HG03432 (cell line): ENCODE results near the gene PLD6.

Experiments
- ATAC-seq: cut with Tn5 transposase; IDR thresholded peaks from one replicate; pipeline ENCODE4 v1.9.1; 2021; ENCODE audit warnings: mild to moderate bottlenecking, moderate library complexity; ENCODE audit not compliant: unreplicated experiment

The PLD6 gene

DNA sequence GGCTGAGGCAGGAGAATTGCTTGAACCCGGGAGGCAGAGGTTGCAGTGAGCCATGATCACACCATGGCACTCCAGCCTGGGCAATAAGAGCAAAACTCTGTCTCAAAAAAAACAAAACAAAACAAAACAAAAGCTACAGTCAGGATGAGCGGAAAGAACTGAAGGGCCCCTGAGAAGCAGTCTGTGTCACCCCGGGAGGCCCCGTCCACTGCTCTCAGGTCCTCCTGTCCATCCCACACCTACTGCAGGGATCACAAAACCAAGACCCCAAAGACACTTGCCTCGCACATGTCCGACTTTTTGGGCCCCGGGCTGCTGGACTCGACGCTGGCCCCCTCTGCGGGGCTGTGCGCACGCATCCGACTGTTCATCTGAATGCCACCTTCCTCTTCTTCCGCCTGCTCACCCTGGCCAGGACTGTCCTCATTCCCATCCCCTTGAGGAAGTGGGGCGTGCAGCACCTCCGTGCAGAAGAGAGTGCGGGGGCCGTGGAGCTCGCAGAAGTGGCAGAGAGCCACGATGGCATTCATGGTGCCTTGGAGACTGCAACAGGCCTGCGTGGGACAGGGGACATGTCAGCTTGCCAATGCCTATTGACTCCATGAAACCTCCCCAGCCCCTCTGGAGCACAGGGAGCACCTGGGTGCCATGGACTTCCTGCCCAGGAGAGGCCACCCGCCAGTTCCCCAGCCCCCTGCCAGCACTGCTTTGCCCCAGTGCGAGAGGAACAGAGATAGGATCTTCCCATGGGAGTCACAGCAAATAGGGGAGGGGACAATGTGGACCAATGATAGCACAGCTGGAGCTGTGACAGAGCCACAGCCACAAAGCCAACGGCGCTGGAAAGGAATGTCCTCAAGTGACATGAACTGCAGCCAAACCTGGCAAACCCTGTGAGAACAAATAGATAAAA lies 21.7 kb upstream of the PLD6 start:
- ATAC-seq, result no peak

GRCh38 chr17:17226451-17227265 lies 20.5 kb upstream of the PLD6 start:
- no peak for ATAC-seq

DNA sequence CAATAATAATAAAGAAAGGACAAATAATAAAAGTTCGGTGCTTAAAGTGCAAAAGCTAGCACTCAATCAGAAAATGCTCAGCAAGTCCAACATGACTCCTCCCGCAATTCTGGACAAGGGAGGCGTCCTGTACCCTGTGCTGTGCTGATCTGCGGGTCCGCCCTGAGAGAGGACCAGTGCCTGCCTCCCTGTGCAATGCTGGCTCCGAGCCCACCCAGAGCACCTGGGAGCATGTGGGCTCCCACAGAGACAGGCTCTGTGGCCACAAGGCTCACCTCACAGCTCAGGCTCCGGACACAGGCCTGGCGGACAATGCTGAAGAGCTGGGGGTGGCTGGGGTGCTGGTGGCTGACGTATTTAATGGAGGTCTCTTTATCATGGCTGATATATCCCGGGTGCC lies 19.8 kb upstream of the PLD6 start:
- ATAC-seq, result no peak

DNA sequence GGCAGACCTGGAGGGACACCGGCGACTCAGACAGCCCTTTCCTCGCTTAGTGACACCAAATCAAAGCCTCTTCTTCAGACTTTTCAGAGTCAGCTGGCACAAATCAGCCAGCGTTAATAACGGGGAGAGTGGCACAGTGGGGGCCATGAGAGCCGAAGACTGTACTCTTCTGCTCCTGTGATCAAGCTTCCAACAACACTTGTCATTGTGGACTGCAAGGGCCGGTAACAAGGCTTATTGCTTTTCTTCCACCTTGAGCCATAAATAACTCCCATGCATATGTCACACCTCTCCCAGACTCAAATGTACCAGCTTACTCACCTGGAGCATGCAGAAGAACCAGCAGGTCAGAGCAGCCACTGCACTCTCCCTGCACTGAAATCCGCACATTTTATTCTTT lies 18.0 kb upstream of the PLD6 start:
- no peak for ATAC-seq

GRCh38 chr17:17223736-17224135 lies 17.6 kb upstream of the PLD6 start:
- no peak for ATAC-seq

DNA sequence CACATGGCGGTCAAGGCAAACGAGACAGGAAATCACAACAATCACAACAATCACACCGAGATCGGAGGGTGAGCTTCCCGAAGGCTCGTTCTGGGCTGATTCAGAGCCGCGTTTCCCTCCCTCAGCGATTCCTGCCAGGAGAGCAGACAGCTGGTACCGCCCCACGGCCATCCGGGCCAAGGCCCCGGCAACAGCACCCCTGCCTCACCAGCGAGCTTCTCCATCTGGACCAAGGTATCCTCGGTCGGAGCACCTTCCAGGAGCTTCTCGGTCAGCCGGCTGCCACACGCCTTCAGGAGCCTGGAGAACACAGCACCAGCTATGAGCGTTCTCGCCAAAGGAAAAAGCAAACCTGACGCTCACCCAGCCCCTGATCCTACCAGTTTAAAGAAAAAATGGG lies 15.2 kb upstream of the PLD6 start:
- no peak for ATAC-seq

- no peak for ATAC-seq
These were observed 14.4 kb upstream of the PLD6 start for GRCh38 chr17:17220529-17220928.

DNA sequence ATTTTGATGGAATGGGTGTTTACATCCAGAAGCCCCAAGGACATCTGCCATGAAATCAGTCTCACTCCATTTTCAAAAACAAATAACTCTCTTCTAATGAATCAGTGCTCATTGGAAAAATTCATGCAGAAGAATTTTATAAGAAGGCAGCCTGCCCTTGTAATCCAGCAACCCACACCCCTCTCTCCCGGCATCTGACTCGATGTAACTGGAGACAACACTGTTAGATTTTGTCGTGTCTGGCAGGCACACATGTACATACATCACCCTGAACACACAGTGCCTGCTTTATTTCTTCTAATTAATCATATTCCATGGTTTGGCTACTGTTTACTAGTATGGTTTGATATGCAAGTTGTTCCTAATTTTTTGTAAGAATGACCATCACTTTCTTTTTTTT lies 11.9 kb upstream of the PLD6 start:
- no peak for ATAC-seq

GRCh38 chr17:17216776-17217175 lies 10.6 kb upstream of the PLD6 start:
- ATAC-seq, result no peak

GRCh38 chr17:17216236-17216635 lies 10.1 kb upstream of the PLD6 start:
- ATAC-seq, result no peak

GRCh38 chr17:17215575-17215974 lies 9.4 kb upstream of the PLD6 start:
- ATAC-seq, result no peak

- no peak for ATAC-seq
These were observed 8.7 kb upstream of the PLD6 start for GRCh38 chr17:17214646-17215436.

- ATAC-seq, result no peak
These were observed 7.6 kb upstream of the PLD6 start for GRCh38 chr17:17213775-17214174.

DNA sequence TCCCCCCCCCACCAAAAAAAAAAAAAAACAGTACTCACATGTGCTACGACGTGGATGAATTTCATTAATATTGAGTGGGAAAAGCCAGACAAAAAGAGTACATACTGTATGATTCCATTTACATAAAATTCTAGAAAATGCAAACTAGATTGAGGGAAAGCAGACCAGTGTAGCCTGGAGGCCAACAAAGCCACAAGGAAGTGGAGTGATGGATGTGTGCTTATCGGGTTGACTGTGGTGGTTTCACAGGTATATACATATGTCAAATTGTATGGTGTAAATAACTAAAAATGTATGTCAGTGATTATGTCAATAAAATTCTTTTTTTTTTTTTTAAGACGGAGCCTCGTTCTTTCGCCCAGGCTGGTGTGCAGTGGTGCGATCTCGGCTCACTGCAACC lies 1.9 kb upstream of the PLD6 start:
- no peak for ATAC-seq

DNA sequence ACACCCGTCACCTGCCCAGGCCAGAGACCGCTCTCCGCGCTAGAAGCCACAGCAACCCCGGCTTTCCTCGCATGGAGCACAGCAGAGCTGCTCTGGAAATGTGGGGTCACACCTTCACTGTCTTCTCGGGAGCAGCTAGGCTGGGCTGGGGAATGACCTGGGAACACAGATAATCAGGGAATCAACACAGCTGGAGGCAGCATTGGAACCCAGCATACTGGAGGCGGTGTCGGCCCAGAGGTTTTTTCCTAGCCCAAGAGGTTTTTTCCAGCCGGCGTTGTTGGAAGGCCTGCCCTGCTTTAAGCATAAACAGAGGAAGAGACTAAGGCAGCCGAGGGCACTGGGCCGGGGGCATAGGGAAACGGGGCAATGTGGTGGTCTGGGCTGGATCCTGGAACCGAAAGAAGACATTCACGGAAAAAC lies 791 bp upstream of the PLD6 start:
- ATAC-seq, result no peak

DNA sequence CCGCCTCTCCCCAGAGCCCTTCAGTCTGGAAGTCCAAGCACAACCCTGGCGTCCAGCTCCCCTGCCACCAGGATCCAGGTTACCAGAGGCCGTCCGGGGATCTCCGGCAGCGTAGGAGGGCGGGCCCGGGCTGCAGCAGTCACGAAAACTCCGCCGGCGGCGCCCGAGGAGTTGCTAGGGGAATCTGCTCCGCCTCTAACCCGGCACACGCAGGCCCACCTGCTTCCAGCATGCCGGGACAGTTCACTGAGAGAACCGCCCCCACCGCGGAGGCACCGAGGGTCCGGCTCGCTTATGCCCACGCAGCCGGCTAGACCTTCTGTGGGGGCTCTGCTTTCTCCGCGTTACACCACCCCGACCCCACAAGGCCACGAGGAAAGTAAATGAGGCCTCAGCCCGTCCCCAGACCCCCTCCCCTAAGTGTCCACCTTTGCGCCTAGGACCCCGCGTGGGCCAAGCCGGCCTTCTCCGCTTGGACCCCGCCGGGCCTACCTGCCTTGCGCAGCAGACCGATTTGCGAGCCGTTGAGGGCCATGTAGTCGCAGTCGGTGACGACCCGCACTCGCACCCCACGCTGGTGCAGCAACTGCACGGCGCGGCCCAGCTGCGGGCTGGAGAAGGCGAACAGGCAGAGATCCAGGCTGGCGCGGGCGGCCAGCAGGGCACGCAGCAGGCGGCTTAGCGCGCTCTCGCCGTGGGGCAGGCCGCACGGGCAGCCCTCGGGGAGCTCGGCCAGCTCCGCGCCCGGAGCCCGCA lies 587 bp downstream of the PLD6 start:
- peak; percentile 62 for ATAC-seq

- ATAC-seq, result no peak
These were observed 1.4 kb downstream of the PLD6 start for GRCh38 chr17:17204635-17205231.

DNA sequence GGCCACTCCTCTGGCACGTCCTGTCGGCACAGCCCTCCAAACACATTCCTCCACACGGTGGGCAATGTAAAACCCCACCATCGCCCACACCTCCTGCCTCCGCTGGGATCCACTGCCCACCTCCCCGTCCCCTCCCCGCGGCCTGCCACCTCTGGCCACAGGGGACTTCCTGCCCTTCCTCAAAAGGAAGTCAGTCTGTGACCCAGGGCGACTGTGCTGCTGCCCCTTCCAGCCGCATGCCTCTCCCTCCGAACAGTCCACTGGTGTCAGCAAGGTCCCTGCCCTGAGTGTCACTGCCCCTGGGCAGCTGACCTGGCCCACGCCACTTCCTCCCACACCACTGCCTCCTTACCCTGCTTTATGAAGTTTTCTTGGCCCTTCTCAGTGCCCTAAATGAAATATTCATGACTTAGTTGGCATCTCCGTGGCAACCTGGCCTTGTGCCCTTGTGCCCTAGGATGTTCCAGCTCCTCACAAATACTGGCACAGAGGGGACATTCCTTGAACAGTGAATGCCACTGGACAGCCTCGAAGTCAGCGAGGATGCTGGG lies 2.0 kb downstream of the PLD6 start:
- ATAC-seq, result no peak

- ATAC-seq, result no peak
These were observed 2.9 kb downstream of the PLD6 start for GRCh38 chr17:17203173-17203730.

- ATAC-seq, result no peak
These were observed 4.2 kb downstream of the PLD6 start for GRCh38 chr17:17201907-17202306.
